ENCODE results near the gene TSPAN5. TPM values are rescaled to one million over a fixed set of nuclear protein-coding genes. Genes with fewer than 3 reads are reported as not detected.

Gene TSPAN5
- total RNA-seq, 3 donors from 2014 or later (not counting 1 experiment from before 2014, with no cell fraction given) = 6.8 to 13.7 (median 11.4) TPM

DNA sequence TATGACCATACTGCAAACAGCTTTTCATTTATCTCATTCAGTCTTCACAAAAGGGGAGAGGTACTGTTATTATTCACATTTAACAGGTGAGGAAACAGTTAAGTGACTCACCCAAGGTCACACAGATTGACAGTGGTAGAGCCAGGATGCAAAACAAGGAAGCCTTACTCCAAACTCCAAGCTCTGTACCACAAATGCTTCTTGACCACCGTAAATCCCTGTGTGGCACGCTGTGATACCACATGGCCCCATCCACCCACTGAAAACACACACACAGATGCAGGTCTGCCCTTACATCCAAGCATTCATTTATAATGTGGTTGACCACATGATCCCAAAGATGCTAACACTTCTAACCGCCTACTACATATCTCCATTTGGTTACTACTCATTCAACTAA is 129.5 kb downstream of the TSPAN5 start:
- Mint-ChIP-seq H3K27ac (no peak overlapping the region), H3K4me3 (no peak overlapping the region), H3K36me3 (no peaks in the 10 kb centered on the region), H3K4me1 (peaks cover 17 to 37% of the 10 kb centered on the region in 2 donors), H3K9me3 (no peaks in the 10 kb centered on the region), H3K27me3 (ENCODE audit: low read depth in 2 of 2) (no peaks in the 10 kb centered on the region)
- TF ChIP-seq, protein P1, sequence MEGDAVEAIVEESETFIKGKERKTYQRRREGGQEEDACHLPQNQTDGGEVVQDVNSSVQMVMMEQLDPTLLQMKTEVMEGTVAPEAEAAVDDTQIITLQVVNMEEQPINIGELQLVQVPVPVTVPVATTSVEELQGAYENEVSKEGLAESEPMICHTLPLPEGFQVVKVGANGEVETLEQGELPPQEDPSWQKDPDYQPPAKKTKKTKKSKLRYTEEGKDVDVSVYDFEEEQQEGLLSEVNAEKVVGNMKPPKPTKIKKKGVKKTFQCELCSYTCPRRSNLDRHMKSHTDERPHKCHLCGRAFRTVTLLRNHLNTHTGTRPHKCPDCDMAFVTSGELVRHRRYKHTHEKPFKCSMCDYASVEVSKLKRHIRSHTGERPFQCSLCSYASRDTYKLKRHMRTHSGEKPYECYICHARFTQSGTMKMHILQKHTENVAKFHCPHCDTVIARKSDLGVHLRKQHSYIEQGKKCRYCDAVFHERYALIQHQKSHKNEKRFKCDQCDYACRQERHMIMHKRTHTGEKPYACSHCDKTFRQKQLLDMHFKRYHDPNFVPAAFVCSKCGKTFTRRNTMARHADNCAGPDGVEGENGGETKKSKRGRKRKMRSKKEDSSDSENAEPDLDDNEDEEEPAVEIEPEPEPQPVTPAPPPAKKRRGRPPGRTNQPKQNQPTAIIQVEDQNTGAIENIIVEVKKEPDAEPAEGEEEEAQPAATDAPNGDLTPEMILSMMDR (IDR thresholded peaks at IDR 0.05) = no peak
- intact Hi-C loops (cut with micrococcal nuclease) = no loop called here
- Histone ChIP-seq H3K27ac (ENCODE audit: low read length) (no peak overlapping the region), H3K4me3 (ENCODE audit: low read length) (no peak overlapping the region), H3K9me3 (ENCODE audit: control insufficient read depth, insufficient read depth, low read length) (no peaks in the 10 kb centered on the region), H3K27me3 (ENCODE audit: control insufficient read depth, insufficient read depth, low read length) (no peaks in the 10 kb centered on the region), H3K36me3 (ENCODE audit: control insufficient read depth, insufficient read depth, low read length) (no peaks in the 10 kb centered on the region), H3K4me1 (ENCODE audit: control insufficient read depth, insufficient read depth, low read length) (no peaks in the 10 kb centered on the region)
- DNase-seq = no peak
- 69% methylated on average over 3 of the region's 3 CpGs for WGBS (ENCODE audit: insufficient coverage)
- no peak for ATAC-seq

DNA sequence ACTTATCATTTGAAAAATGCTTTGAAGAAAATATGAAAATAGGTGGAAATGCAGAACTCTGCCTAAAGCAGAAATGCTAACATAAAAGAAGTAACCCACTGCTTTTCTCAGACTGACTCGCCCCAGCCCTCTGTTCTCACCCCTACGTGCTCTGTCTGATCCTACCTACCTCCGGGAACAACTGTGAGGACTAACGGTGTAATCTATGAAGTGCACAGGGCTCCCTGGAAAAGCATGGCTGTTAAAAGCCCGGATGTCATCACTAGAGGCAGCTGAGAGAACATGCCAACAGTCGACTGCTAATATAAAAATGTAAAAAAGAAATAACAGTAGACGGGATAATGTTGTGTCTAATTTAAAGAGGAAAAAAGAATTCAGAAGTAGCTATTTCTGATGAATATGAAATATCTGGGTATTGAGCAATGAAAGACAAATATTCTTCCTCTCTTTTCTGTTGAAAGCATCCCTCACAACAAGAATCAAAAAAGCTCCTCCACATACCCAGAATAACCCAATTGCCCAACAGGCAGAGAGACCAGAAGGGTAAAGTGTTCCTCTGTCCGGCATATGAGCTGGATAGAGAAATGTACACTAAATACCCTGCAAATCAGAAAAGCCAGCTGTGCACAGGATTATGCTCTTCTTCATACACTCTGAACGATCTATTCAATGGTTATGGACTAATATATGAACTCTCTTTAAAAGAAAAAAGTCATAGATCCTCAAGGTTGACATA is 130.7 kb downstream of the TSPAN5 start:
- TF ChIP-seq, protein P1 (IDR thresholded peaks at IDR 0.05) = no peak
- 96% methylated on average over 8 of the region's 9 CpGs for WGBS (ENCODE audit: insufficient coverage)

DNA sequence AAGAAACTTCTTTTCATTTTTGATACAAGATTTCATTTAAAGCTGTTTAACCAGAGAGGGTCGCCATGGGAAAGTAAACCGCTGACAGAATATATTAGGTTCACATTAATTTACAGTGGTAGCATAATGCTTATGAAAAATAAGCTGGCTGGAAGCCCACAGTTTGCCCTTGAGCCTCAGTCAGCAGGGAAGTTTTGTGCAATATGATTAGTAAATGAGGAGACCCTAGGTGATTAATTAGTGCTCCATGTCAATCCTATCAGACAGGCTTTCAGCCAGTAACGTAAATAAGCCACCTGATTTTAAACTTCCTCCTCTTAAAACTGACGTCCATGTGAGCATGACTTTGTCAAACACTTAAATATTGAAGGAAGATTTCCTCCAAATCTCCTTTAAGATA is 134.2 kb downstream of the TSPAN5 start:
- H3K4me1 ChIP-seq (ENCODE audit: control insufficient read depth, insufficient read depth, low read length) = peaks cover under 1% of the 10 kb centered on the region
- WGBS (ENCODE audit: insufficient coverage) = 84% methylated on average over 4 of the region's 4 CpGs
- no peak overlapping the region for H3K4me3 ChIP-seq (ENCODE audit: low read length)
- no peak for DNase-seq
- no peaks in the 10 kb centered on the region for H3K36me3 ChIP-seq (ENCODE audit: control insufficient read depth, insufficient read depth, low read length)
- no peaks in the 10 kb centered on the region for H3K27me3 Mint-ChIP-seq (ENCODE audit: low read depth in 2 of 2)
- no peak for ATAC-seq
- intact Hi-C loops (cut with micrococcal nuclease) = no loop called here
- no peak overlapping the region for H3K27ac Mint-ChIP-seq
- no peaks in the 10 kb centered on the region for H3K27me3 ChIP-seq (ENCODE audit: control insufficient read depth, insufficient read depth, low read length)
- no peaks in the 10 kb centered on the region for H3K9me3 ChIP-seq (ENCODE audit: control insufficient read depth, insufficient read depth, low read length)
- TF ChIP-seq, protein P1 (IDR thresholded peaks at IDR 0.05) = no peak
- no peaks in the 10 kb centered on the region for H3K36me3 Mint-ChIP-seq
- no peak overlapping the region for H3K27ac ChIP-seq (ENCODE audit: low read length)
- no peaks in the 10 kb centered on the region for H3K9me3 Mint-ChIP-seq
- H3K4me3 Mint-ChIP-seq = no peak overlapping the region
- peaks cover 29 to 36% of the 10 kb centered on the region in 2 donors for H3K4me1 Mint-ChIP-seq

More for the DNA sequence above, 130.7 kb downstream of the TSPAN5 start:
- H3K36me3 ChIP-seq (ENCODE audit: control insufficient read depth, insufficient read depth, low read length) = no peaks in the 10 kb centered on the region
- H3K4me3 Mint-ChIP-seq = no peak overlapping the region
- no peak overlapping the region for H3K27ac ChIP-seq (ENCODE audit: low read length)
- H3K4me3 ChIP-seq (ENCODE audit: low read length) = no peak overlapping the region
- H3K9me3 Mint-ChIP-seq = no peaks in the 10 kb centered on the region
- no peak overlapping the region for H3K27ac Mint-ChIP-seq
- no peaks in the 10 kb centered on the region for H3K27me3 ChIP-seq (ENCODE audit: control insufficient read depth, insufficient read depth, low read length)
- no peak for ATAC-seq
- H3K4me1 Mint-ChIP-seq = peaks cover 17 to 36% of the 10 kb centered on the region in 2 donors
- H3K4me1 ChIP-seq (ENCODE audit: control insufficient read depth, insufficient read depth, low read length) = no peaks in the 10 kb centered on the region
- H3K9me3 ChIP-seq (ENCODE audit: control insufficient read depth, insufficient read depth, low read length) = no peaks in the 10 kb centered on the region
- no peaks in the 10 kb centered on the region for H3K27me3 Mint-ChIP-seq (ENCODE audit: low read depth in 2 of 2)
- intact Hi-C loops (cut with micrococcal nuclease) = no loop called here
- no peaks in the 10 kb centered on the region for H3K36me3 Mint-ChIP-seq
- no peak for DNase-seq

Data from natural killer cell (primary cell).